HepG2 (cell line): ENCODE measurements around the gene SHC1. TPM values are rescaled to one million over a fixed set of nuclear protein-coding genes. Genes with fewer than 3 reads are reported as not detected.
A peak's percentile ranks its signal among the peaks of the same experiment; 100 is the strongest.

Experiments
- AKAP8 ChIP-seq: sonication (generic); formaldehyde crosslinking; IDR thresholded peaks from 2 replicates; pipeline ENCODE4 v1.5.1; 2020; ENCODE audit warnings: mild to moderate bottlenecking, missing genetic modification reagents
- DMAP1 ChIP-seq: IDR thresholded peaks from 2 replicates; pipeline ENCODE4 v1.6.1; 2016
- ISL2 ChIP-seq: sonication (generic); formaldehyde crosslinking; IDR thresholded peaks from 2 replicates; pipeline ENCODE4 v1.5.0; 2020; ENCODE audit warnings: missing genetic modification reagents
- KAT8 ChIP-seq: IDR thresholded peaks from 2 replicates; pipeline ENCODE4 v1.6.1; 2016; ENCODE audit warnings: missing genetic modification reagents, missing compliant biosample characterization
- MIER3 ChIP-seq: IDR thresholded peaks from 2 replicates; pipeline ENCODE4 v1.6.1; 2016; ENCODE audit warnings: missing compliant biosample characterization, borderline replicate concordance
- NCOA5 ChIP-seq: sonication (generic); formaldehyde crosslinking; IDR thresholded peaks from 2 replicates; pipeline ENCODE4 v1.4.0; 2020; ENCODE audit warnings: missing genetic modification reagents
- NR2C2 ChIP-seq: sonication (generic); formaldehyde crosslinking; IDR thresholded peaks from 2 replicates; pipeline ENCODE4 v1.4.0; 2020; ENCODE audit warnings: missing genetic modification reagents, mild to moderate bottlenecking, moderate library complexity, borderline replicate concordance
- PHF5A ChIP-seq: IDR thresholded peaks from one replicate; pipeline ENCODE4 v1.6.1; 2018; ENCODE audit warnings: low read depth, missing genetic modification reagents; ENCODE audit not compliant: unreplicated experiment
- SMAD9 ChIP-seq: sonication (generic); formaldehyde crosslinking; IDR thresholded peaks from 2 replicates; pipeline ENCODE4 v1.5.1; 2020; ENCODE audit warnings: mild to moderate bottlenecking, missing genetic modification reagents
- TSC22D2 ChIP-seq: sonication (generic); formaldehyde crosslinking; IDR thresholded peaks from 2 replicates; pipeline ENCODE4 v1.5.1; 2020; ENCODE audit warnings: missing genetic modification reagents, mild to moderate bottlenecking, borderline replicate concordance
- YEATS4 ChIP-seq: sonication (generic); formaldehyde crosslinking; IDR thresholded peaks from 2 replicates; pipeline ENCODE4 v1.4.0; 2020; ENCODE audit warnings: missing genetic modification reagents, borderline replicate concordance
- ZC3H4 ChIP-seq: sonication (generic); formaldehyde crosslinking; IDR thresholded peaks from 2 replicates; pipeline ENCODE4 v1.4.0; 2020; ENCODE audit warnings: missing genetic modification reagents, borderline replicate concordance
- ZFP37 ChIP-seq: sonication (generic); formaldehyde crosslinking; IDR thresholded peaks from 2 replicates; pipeline ENCODE4 v1.4.0; 2020; ENCODE audit warnings: missing genetic modification reagents, borderline replicate concordance
- ZNF598 ChIP-seq: sonication (generic); formaldehyde crosslinking; IDR thresholded peaks from 2 replicates; pipeline ENCODE4 v1.5.1; 2020; ENCODE audit warnings: mild to moderate bottlenecking, missing genetic modification reagents, borderline replicate concordance
- ZNF780A ChIP-seq: sonication (generic); formaldehyde crosslinking; IDR thresholded peaks from 2 replicates; pipeline ENCODE4 v1.8.0; 2022; ENCODE audit warnings: mild to moderate bottlenecking, missing genetic modification reagents, moderate library complexity
- polyA plus RNA-seq, 8 experiments: library from polyadenylated mRNA; depleted of rRNA in 3 of 8; stranded (reverse) in 7 of 8; unstranded in 1 of 8; fragments of >200 nt; fragmentation: Illumina TruSeq in 4 of 8; extraction: Trizol in 4 of 8; gene quantifications; 2 replicates each; pipeline versions ENCODE4 v1.2.1 to v1.2.3, GENCODE V29; 2011 to 2016; ENCODE audit warnings: low read depth in 4 of 8, missing spikeins in 1 of 8, mixed read lengths in 1 of 8; ENCODE audit not compliant: insufficient read depth in 1 of 8
- total RNA-seq, 5 experiments: library from RNA; depleted of rRNA; stranded (reverse); fragments of >200 nt; fragmentation: Illumina TruSeq; extraction: Trizol; gene quantifications; 2 replicates each; pipeline ENCODE4 v1.2.3, GENCODE V29; 2016; ENCODE audit warnings: low read depth in 1 of 5
- TF ChIP-seq, protein P1 (sequence below): sonication (generic); formaldehyde crosslinking; IDR thresholded peaks from 2 replicates; pipeline ENCODE4 v1.5.0; 2020; ENCODE audit warnings: mild to moderate bottlenecking, missing genetic modification reagents, borderline replicate concordance
- TF ChIP-seq, protein P2 (sequence below): IDR thresholded peaks from 2 replicates; pipeline ENCODE4 v1.6.1; 2016; ENCODE audit warnings: missing compliant biosample characterization, missing genetic modification reagents, borderline replicate concordance
- TF ChIP-seq, protein P3 (sequence below): sonication (generic); formaldehyde crosslinking; IDR thresholded peaks from 2 replicates; pipeline ENCODE4 v1.4.0; 2020; ENCODE audit warnings: missing genetic modification reagents
- TF ChIP-seq, protein P4 (sequence below): sonication (generic); formaldehyde crosslinking; IDR thresholded peaks from 2 replicates; pipeline ENCODE4 v1.4.0; 2020; ENCODE audit warnings: missing genetic modification reagents
- TF ChIP-seq, protein P5 (sequence below): IDR thresholded peaks from 2 replicates; pipeline ENCODE4 v1.6.1; 2012; ENCODE audit warnings: inconsistent platforms

Gene SHC1
- total and polyA plus RNA-seq, 2 of the 13 experiments (the other 11 are each of a cell fraction or from before 2014, with no cell fraction given), result 52.0 to 137 TPM

DNA sequence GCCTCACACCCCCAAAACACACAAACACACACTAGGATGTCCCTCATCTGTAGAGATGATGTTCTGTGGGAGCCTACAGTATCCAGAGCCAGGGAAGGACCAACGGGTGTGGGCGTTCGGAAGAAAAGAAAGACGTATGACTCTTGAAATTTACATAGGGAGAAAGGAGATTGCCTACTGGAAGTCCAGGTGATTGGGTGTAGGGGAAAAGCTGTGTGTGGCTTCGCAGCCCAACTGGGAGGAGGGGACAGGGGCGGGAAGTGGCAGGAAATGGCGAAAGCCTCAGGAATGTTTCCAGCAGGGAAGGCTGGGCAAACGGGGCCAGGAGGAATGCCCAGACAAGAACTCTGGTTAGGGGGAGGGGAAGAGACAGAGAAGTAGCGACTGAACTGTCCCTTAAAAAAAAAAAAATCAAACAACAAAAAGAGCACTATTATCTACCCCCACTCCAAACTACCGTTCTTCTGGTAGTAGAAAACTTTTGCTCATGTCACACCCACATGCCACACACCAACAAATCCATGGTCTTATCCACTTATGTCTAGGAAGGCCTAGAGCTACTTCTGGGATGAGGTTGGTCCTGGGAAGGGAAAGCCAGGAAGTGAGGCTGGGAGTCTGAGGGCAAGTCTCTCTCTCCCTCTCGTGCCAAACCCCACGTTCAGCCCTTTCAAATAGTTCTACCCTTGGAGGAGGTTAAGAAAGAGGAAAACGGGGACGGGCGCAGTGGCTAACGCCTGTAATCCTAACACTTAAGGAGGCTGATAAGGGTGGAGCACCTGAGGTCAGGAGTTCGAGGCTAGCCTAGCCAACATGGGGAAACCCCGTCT lies 2.2 kb upstream of the SHC1 start (continued):
- TF ChIP-seq, protein P1, sequence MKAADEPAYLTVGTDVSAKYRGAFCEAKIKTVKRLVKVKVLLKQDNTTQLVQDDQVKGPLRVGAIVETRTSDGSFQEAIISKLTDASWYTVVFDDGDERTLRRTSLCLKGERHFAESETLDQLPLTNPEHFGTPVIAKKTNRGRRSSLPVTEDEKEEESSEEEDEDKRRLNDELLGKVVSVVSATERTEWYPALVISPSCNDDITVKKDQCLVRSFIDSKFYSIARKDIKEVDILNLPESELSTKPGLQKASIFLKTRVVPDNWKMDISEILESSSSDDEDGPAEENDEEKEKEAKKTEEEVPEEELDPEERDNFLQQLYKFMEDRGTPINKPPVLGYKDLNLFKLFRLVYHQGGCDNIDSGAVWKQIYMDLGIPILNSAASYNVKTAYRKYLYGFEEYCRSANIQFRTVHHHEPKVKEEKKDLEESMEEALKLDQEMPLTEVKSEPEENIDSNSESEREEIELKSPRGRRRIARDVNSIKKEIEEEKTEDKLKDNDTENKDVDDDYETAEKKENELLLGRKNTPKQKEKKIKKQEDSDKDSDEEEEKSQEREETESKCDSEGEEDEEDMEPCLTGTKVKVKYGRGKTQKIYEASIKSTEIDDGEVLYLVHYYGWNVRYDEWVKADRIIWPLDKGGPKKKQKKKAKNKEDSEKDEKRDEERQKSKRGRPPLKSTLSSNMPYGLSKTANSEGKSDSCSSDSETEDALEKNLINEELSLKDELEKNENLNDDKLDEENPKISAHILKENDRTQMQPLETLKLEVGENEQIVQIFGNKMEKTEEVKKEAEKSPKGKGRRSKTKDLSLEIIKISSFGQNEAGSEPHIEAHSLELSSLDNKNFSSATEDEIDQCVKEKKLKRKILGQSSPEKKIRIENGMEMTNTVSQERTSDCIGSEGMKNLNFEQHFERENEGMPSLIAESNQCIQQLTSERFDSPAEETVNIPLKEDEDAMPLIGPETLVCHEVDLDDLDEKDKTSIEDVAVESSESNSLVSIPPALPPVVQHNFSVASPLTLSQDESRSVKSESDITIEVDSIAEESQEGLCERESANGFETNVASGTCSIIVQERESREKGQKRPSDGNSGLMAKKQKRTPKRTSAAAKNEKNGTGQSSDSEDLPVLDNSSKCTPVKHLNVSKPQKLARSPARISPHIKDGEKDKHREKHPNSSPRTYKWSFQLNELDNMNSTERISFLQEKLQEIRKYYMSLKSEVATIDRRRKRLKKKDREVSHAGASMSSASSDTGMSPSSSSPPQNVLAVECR, result peak; percentile 52; the same call in 1 of the 2 replicates
- peak; percentile 78 for TF ChIP-seq DMAP1 (CRISPR knock-in tag)
- peak; percentile 59; the same call in 1 of the 2 replicates for TF ChIP-seq MIER3
- TF ChIP-seq, protein P2, sequence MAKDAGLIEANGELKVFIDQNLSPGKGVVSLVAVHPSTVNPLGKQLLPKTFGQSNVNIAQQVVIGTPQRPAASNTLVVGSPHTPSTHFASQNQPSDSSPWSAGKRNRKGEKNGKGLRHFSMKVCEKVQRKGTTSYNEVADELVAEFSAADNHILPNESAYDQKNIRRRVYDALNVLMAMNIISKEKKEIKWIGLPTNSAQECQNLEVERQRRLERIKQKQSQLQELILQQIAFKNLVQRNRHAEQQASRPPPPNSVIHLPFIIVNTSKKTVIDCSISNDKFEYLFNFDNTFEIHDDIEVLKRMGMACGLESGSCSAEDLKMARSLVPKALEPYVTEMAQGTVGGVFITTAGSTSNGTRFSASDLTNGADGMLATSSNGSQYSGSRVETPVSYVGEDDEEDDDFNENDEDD, result peak; percentile 94; the same call in 1 of the 2 replicates
- TF ChIP-seq ZC3H4 (CRISPR knock-in tag), result peak; percentile 40; the same call in 1 of the 2 replicates
- TF ChIP-seq, protein P3, sequence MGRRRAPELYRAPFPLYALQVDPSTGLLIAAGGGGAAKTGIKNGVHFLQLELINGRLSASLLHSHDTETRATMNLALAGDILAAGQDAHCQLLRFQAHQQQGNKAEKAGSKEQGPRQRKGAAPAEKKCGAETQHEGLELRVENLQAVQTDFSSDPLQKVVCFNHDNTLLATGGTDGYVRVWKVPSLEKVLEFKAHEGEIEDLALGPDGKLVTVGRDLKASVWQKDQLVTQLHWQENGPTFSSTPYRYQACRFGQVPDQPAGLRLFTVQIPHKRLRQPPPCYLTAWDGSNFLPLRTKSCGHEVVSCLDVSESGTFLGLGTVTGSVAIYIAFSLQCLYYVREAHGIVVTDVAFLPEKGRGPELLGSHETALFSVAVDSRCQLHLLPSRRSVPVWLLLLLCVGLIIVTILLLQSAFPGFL (CRISPR knock-in tag), result no peak
- TF ChIP-seq ZFP37, result peak; percentile 66; the same call in 1 of the 2 replicates
- TF ChIP-seq, protein P4, sequence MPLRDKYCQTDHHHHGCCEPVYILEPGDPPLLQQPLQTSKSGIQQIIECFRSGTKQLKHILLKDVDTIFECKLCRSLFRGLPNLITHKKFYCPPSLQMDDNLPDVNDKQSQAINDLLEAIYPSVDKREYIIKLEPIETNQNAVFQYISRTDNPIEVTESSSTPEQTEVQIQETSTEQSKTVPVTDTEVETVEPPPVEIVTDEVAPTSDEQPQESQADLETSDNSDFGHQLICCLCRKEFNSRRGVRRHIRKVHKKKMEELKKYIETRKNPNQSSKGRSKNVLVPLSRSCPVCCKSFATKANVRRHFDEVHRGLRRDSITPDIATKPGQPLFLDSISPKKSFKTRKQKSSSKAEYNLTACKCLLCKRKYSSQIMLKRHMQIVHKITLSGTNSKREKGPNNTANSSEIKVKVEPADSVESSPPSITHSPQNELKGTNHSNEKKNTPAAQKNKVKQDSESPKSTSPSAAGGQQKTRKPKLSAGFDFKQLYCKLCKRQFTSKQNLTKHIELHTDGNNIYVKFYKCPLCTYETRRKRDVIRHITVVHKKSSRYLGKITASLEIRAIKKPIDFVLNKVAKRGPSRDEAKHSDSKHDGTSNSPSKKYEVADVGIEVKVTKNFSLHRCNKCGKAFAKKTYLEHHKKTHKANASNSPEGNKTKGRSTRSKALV, result peak; percentile 9; the same call in 1 of the 2 replicates
- TF ChIP-seq, protein P5, sequence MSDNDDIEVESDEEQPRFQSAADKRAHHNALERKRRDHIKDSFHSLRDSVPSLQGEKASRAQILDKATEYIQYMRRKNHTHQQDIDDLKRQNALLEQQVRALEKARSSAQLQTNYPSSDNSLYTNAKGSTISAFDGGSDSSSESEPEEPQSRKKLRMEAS, result peak; percentile 82
- no peak for TF ChIP-seq ZNF780A (CRISPR knock-in tag)
- peak; percentile 33; the same call in 1 of the 2 replicates for TF ChIP-seq ISL2 (CRISPR knock-in tag)
- peak; percentile 59; the same call in 1 of the 2 replicates for TF ChIP-seq KAT8
- TF ChIP-seq AKAP8 (CRISPR knock-in tag), result no peak
- peak; percentile 62; the same call in 1 of the 2 replicates for TF ChIP-seq NR2C2 (CRISPR knock-in tag)
- TF ChIP-seq NCOA5 (CRISPR knock-in tag), result no peak; the same call in 1 of the 2 replicates
- peak; percentile 38; the same call in 1 of the 2 replicates for TF ChIP-seq ZNF598
- TF ChIP-seq YEATS4 (CRISPR knock-in tag), result peak; percentile 52; the same call in 1 of the 2 replicates
- no peak for TF ChIP-seq SMAD9 (CRISPR knock-in tag)
- peak; percentile 28 for TF ChIP-seq PHF5A (CRISPR knock-in tag)
- TF ChIP-seq TSC22D2, result peak; percentile 74; the same call in 1 of the 2 replicates
